Endodermal cell (in vitro differentiated cells): ENCODE data around the gene OR2AE1. TPM values are rescaled to one million over a fixed set of nuclear protein-coding genes. Genes with fewer than 3 reads are reported as not detected.

Source experiments
- DNase-seq: peaks from one replicate; pipeline ENCODE4 v3.0.0-alpha.2; 2017
- H3K27ac ChIP-seq: 2 replicates; pipeline ENCODE4 v1.5.1; 2013; ENCODE audit warnings: mild to moderate bottlenecking, low read depth, low read length, moderate library complexity
- H3K27me3 ChIP-seq: 2 replicates; pipeline ENCODE4 v1.6.1; 2013; ENCODE audit warnings: mild to moderate bottlenecking, low read length, moderate library complexity; ENCODE audit not compliant: insufficient read depth, control insufficient read depth, poor library complexity, severe bottlenecking
- H3K36me3 ChIP-seq: 2 replicates; pipeline ENCODE4 v1.7.0; 2013; ENCODE audit warnings: mild to moderate bottlenecking, low read length, moderate library complexity; ENCODE audit not compliant: control insufficient read depth, insufficient read depth
- H3K4me1 ChIP-seq: one replicate; pipeline ENCODE4 v1.7.0; 2013; ENCODE audit warnings: low read length; ENCODE audit not compliant: control insufficient read depth, insufficient read depth
- H3K4me3 ChIP-seq: 2 replicates; pipeline ENCODE4 v1.5.1; 2013; ENCODE audit warnings: mild to moderate bottlenecking, low read length, moderate library complexity
- H3K9ac ChIP-seq: 2 replicates; pipeline ENCODE4 v1.6.1; 2013; ENCODE audit warnings: mild to moderate bottlenecking, low read length, moderate library complexity; ENCODE audit not compliant: poor library complexity, severe bottlenecking; ENCODE audit errors: extremely low read depth
- H3K9me3 ChIP-seq: 2 replicates; pipeline ENCODE4 v1.6.1; 2013; ENCODE audit warnings: mild to moderate bottlenecking, low read length, moderate library complexity; ENCODE audit not compliant: control insufficient read depth
- H3K27ac Mint-ChIP-seq: 2 replicates; pipeline ENCODE4 v1.8.0; 2020; ENCODE audit warnings: mixed read lengths
- H3K27me3 Mint-ChIP-seq: 2 replicates; pipeline ENCODE4 v1.8.0; 2021; ENCODE audit warnings: mild to moderate bottlenecking, mixed read lengths; ENCODE audit not compliant: insufficient read depth
- H3K36me3 Mint-ChIP-seq: 2 replicates; pipeline ENCODE4 v1.8.0; 2020; ENCODE audit warnings: low read depth, mixed read lengths
- H3K4me1 Mint-ChIP-seq: 2 replicates; pipeline ENCODE4 v1.8.0; 2020; ENCODE audit warnings: mixed read lengths
- H3K4me3 Mint-ChIP-seq: 2 replicates; pipeline ENCODE4 v1.8.0; 2020; ENCODE audit warnings: mild to moderate bottlenecking, moderate library complexity, mixed read lengths
- H3K9me3 Mint-ChIP-seq: 2 replicates; pipeline ENCODE4 v1.8.0; 2020; ENCODE audit warnings: mild to moderate bottlenecking, mixed read lengths
- CTCF ChIP-seq: fragments of 200-600 bp; sonication (generic); conservative IDR thresholded peaks from 2 replicates; pipeline ENCODE4 v1.5.0; 2021; ENCODE audit warnings: antibody characterized with exemption, mild to moderate bottlenecking
- WGBS, 2 experiments: methylation state at CpG; one replicate each; pipeline versions ENCODE4 v1.1.5 to v1.1.7; 2013; ENCODE audit warnings: missing lambda C conversion rate in 2 of 2, mixed read lengths in 1 of 2; ENCODE audit not compliant: insufficient coverage in 1 of 2, insufficient read length in 1 of 2; 5-methylcytosine and 5-hydroxymethylcytosine counted together
- total RNA-seq, 2 donors: library from RNA; stranded (reverse); fragmentation: NEBNext Ultra II Directional in 1 of 2; extraction: Animal tissue kit (Norgen Biotek cat#: 25700) in 1 of 2; gene quantifications; 2 replicates in 1 of 2; 3 replicates in 1 of 2; pipeline ENCODE4 v1.2.1, GENCODE V29; 2021

The OR2AE1 gene
- total RNA-seq, 2 donors from 2014 or later: not detected

- H3K27ac Mint-ChIP-seq: no peak overlapping the region
These were observed 28.2 kb downstream of the OR2AE1 start for GRCh38 chr7:99848420-99849216.

GRCh38 chr7:99844328-99844727 lies 32.5 kb downstream of the OR2AE1 start:
- no peaks in the 10 kb centered on the region for H3K36me3 ChIP-seq
- no peaks in the 10 kb centered on the region for H3K27me3 ChIP-seq
- no peak for DNase-seq
- no peaks in the 10 kb centered on the region for H3K9me3 Mint-ChIP-seq
- no peak overlapping the region for H3K4me3 ChIP-seq
- no peaks in the 10 kb centered on the region for H3K36me3 Mint-ChIP-seq
- no peak for TF ChIP-seq CTCF
- no peaks in the 10 kb centered on the region for H3K9me3 ChIP-seq
- H3K4me3 Mint-ChIP-seq: no peak overlapping the region
- H3K4me1 ChIP-seq: peaks cover 4% of the 10 kb centered on the region
- no peaks in the 10 kb centered on the region for H3K27me3 Mint-ChIP-seq
- no peak overlapping the region for H3K27ac Mint-ChIP-seq
- H3K27ac ChIP-seq: no peak overlapping the region
- 88% methylated on average over 1 of the region's 1 CpG; no CpG with 5 or more reads in 1 of the 2 experiments for WGBS, 2 experiments
- no peak overlapping the region for H3K9ac ChIP-seq
- peaks cover 17% of the 10 kb centered on the region for H3K4me1 Mint-ChIP-seq

More at GRCh38 chr7:99848420-99849216, 28.2 kb downstream of the OR2AE1 start:
- Mint-ChIP-seq H3K4me3 (no peak overlapping the region), H3K4me1 (peaks cover 3% of the 10 kb centered on the region), H3K9me3 (no peaks in the 10 kb centered on the region), H3K36me3 (no peaks in the 10 kb centered on the region), H3K27me3 (no peaks in the 10 kb centered on the region)
- Histone ChIP-seq H3K4me3 (no peak overlapping the region), H3K4me1 (no peaks in the 10 kb centered on the region), H3K9me3 (no peaks in the 10 kb centered on the region), H3K27ac (no peak overlapping the region), H3K36me3 (no peaks in the 10 kb centered on the region), H3K27me3 (no peaks in the 10 kb centered on the region), H3K9ac (no peak overlapping the region)
- 88 to 100% methylated on average over 3 to 6 of the region's 6 CpGs for WGBS, 2 experiments
- no peak for TF ChIP-seq CTCF
- DNase-seq: no peak

GRCh38 chr7:99843808-99844207 lies 33.0 kb downstream of the OR2AE1 start:
- Mint-ChIP-seq H3K9me3 (no peaks in the 10 kb centered on the region), H3K4me3 (no peak overlapping the region), H3K27ac (no peak overlapping the region), H3K27me3 (no peaks in the 10 kb centered on the region), H3K4me1 (peaks cover 22% of the 10 kb centered on the region), H3K36me3 (no peaks in the 10 kb centered on the region)
- WGBS, 2 experiments: 89 to 91% methylated on average over 3 to 4 of the region's 4 CpGs
- Histone ChIP-seq H3K27ac (no peak overlapping the region), H3K9ac (no peak overlapping the region), H3K9me3 (no peaks in the 10 kb centered on the region), H3K4me3 (no peak overlapping the region), H3K36me3 (no peaks in the 10 kb centered on the region), H3K27me3 (no peaks in the 10 kb centered on the region), H3K4me1 (peaks cover 4% of the 10 kb centered on the region)
- TF ChIP-seq CTCF: no peak
- DNase-seq: no peak
